ENCODE results near the gene COL9A3.

DNA sequence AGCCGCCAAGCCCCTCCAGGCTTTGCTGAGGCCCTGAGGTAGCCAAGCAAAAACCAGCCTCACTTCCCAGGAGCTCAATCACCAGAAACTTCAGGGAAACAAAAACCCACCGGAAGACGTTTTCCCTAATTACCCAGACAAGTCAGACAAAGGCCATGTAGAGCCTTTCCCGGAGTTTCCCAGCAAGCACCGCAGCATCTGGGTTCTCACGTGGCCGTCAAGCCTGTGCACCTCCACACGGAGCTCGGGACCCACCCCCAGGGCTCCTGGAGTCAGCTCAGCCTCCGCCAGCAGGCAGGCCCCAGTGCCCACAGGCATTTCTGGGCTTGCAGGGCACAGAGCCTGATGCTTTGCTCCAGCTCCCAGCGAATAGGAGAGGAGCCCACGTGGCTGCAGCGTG is 30.7 kb upstream of the COL9A3 start:
- no peak for TF ChIP-seq POLR2AphosphoS5 (IDR thresholded peaks at IDR 0.05; ENCODE audit: low read depth, low read length)
- no peak for TF ChIP-seq POLR2A (IDR thresholded peaks at IDR 0.05; ENCODE audit: low read depth, low read length)
- no peak for TF ChIP-seq POU2F2 (IDR thresholded peaks at IDR 0.05; ENCODE audit: low read depth, low read length)
- no peak for TF ChIP-seq TAF1 (IDR thresholded peaks at IDR 0.05; ENCODE audit: low read depth, low read length)

All from GM12891 (cell line).